ENCODE data around the gene CHMP4A. TPM values are rescaled to one million over a fixed set of nuclear protein-coding genes. Genes with fewer than 3 reads are reported as not detected.

CHMP4A gene
- polyA plus RNA-seq, 1 donor (not counting 4 experiments of a cell fraction or from before 2014, with no cell fraction given), result 54.5 TPM

DNA sequence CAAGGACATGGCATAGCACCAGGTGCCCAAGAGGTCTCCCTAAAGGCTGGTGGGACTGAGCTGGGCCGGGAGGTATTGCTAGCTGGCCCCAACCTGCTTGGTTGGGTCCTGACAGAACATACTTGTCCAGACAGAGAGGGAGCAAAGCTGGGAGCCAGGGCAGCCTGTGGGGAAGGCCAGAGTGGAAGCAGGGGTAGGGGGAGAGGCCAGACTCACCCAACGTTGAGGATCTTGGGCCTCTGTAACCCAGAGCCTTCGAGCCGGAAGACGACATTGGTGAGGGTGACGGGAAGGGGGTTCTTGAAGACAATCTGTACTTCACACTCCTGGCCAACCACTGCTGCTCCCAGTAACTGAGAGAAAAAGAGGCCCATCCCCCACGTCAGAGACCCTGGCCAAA is 40.6 kb upstream of the CHMP4A start:
- dilution Hi-C loops (cut with MboI; ENCODE audit: extremely low pct_ligation_motif_present, low sequenced_read_pairs), result no loop called here
- DNase-seq (ENCODE audit: low read depth, low spot score) (no peak), FAIRE-seq (no peak)
- Histone ChIP-seq H4K20me1 (ENCODE audit: control insufficient read depth, extremely low read depth, insufficient read depth, low read length) (no peaks in the 10 kb centered on the region), H3K4me1 (ENCODE audit: control insufficient read depth, extremely low read depth, insufficient read depth, low read length) (peaks cover 6% of the 10 kb centered on the region), H3K9ac (ENCODE audit: control insufficient read depth, extremely low read depth, insufficient read depth, low read length) (no peak overlapping the region), H3K79me2 (ENCODE audit: control insufficient read depth, insufficient read depth, low read length) (no peaks in the 10 kb centered on the region), H3K27me3 (ENCODE audit: control insufficient read depth, extremely low read depth, insufficient read depth, low read length) (no peaks in the 10 kb centered on the region), H3K9me1 (ENCODE audit: control insufficient read depth, extremely low read depth, insufficient read depth, low read length) (no peaks in the 10 kb centered on the region), H2AFZ (ENCODE audit: control insufficient read depth, low read length) (no peak overlapping the region), H3K27ac (ENCODE audit: control insufficient read depth, insufficient read depth, low read length) (no peak overlapping the region), H3K4me3 (ENCODE audit: control insufficient read depth in 2 of 3, extremely low read depth in 1 of 3, insufficient read depth in 2 of 3, low read depth in 1 of 3, low read length in 3 of 3) (no peak overlapping the region), H3K4me2 (ENCODE audit: control insufficient read depth, extremely low read depth, insufficient read depth, low read depth, low read length) (no peak overlapping the region), H3K9me3 (ENCODE audit: control insufficient read depth, low read depth, low read length) (no peaks in the 10 kb centered on the region), H3K36me3 (ENCODE audit: control insufficient read depth in 2 of 2, extremely low read depth in 1 of 2, insufficient read depth in 2 of 2, low read length in 2 of 2) (peaks cover 22 to 28% of the 10 kb centered on the region in 2 experiments)
- TF ChIP-seq EZH2 (IDR thresholded peaks at IDR 0.05; ENCODE audit: low read length), result no peak
- TF ChIP-seq, protein P1, sequence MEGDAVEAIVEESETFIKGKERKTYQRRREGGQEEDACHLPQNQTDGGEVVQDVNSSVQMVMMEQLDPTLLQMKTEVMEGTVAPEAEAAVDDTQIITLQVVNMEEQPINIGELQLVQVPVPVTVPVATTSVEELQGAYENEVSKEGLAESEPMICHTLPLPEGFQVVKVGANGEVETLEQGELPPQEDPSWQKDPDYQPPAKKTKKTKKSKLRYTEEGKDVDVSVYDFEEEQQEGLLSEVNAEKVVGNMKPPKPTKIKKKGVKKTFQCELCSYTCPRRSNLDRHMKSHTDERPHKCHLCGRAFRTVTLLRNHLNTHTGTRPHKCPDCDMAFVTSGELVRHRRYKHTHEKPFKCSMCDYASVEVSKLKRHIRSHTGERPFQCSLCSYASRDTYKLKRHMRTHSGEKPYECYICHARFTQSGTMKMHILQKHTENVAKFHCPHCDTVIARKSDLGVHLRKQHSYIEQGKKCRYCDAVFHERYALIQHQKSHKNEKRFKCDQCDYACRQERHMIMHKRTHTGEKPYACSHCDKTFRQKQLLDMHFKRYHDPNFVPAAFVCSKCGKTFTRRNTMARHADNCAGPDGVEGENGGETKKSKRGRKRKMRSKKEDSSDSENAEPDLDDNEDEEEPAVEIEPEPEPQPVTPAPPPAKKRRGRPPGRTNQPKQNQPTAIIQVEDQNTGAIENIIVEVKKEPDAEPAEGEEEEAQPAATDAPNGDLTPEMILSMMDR (optimal IDR thresholded peaks at IDR 0.05 in 1 of 3, IDR thresholded peaks at IDR 0.05 in 1 of 3, conservative IDR thresholded peaks at IDR 0.05 in 1 of 3; ENCODE audit: extremely low read depth in 1 of 3, insufficient read depth in 2 of 3, low read length in 3 of 3), result no peak

DNA sequence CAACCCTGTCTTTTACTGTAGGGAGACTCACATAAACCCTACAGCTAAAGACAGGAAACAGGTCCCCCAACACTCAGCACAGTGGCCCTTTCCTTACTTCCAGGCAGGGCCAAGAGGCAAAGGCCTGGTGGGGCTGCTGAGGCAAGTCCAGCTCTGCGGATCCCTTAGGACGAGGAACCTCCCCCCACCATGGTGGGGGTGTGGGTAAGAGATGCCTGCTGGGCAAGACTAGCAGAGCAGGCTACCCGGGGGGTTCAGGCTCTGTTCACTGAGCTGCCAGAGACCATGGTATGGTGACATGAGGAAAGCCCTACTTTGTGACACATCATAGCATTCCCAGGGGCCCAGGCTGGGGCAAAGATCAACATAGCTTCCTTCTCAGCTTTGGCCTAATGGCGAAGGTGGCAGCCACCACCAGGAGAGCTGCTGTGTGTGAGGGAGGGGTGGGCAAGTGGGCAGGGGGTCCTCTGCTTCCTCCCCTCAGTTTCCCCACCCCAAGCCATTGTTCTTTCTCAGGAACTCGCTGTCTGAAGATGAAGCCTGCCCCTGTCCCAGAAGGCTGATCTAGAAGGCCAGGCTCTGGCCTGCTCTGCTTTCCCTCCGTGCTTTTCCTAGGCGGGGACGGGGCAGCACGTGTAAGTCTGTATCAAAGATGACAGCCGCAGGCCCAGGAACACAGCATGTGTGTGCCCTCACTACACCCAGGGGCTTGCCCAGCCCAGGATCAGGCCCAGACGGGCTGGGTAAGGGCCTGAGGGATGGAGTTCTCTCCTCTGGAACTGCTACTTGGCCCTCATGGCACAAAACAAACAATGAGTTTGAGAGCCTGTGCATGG is 39.2 kb upstream of the CHMP4A start:
- H3K4me1 ChIP-seq (ENCODE audit: control insufficient read depth, extremely low read depth, insufficient read depth, low read length), result no peaks in the 10 kb centered on the region

More for the DNA sequence above, 39.2 kb upstream of the CHMP4A start:
- no peak for FAIRE-seq
- Histone ChIP-seq H2AFZ (ENCODE audit: control insufficient read depth, low read length) (no peak overlapping the region), H3K27me3 (ENCODE audit: control insufficient read depth, extremely low read depth, insufficient read depth, low read length) (no peaks in the 10 kb centered on the region), H3K4me2 (ENCODE audit: control insufficient read depth, extremely low read depth, insufficient read depth, low read depth, low read length) (no peak overlapping the region), H4K20me1 (ENCODE audit: control insufficient read depth, extremely low read depth, insufficient read depth, low read length) (no peaks in the 10 kb centered on the region), H3K9me3 (ENCODE audit: control insufficient read depth, low read depth, low read length) (no peaks in the 10 kb centered on the region), H3K79me2 (ENCODE audit: control insufficient read depth, insufficient read depth, low read length) (no peaks in the 10 kb centered on the region), H3K4me3 (ENCODE audit: control insufficient read depth in 2 of 3, extremely low read depth in 1 of 3, insufficient read depth in 2 of 3, low read depth in 1 of 3, low read length in 3 of 3) (no peak overlapping the region), H3K9me1 (ENCODE audit: control insufficient read depth, extremely low read depth, insufficient read depth, low read length) (no peaks in the 10 kb centered on the region), H3K9ac (ENCODE audit: control insufficient read depth, extremely low read depth, insufficient read depth, low read length) (no peak overlapping the region), H3K36me3 (ENCODE audit: control insufficient read depth in 2 of 2, extremely low read depth in 1 of 2, insufficient read depth in 2 of 2, low read length in 2 of 2) (peaks cover 18 to 29% of the 10 kb centered on the region in 2 experiments), H3K27ac (ENCODE audit: control insufficient read depth, insufficient read depth, low read length) (no peak overlapping the region)
- no peak for DNase-seq (ENCODE audit: low read depth, low spot score)
- TF ChIP-seq, protein P1 (optimal IDR thresholded peaks at IDR 0.05 in 1 of 3, IDR thresholded peaks at IDR 0.05 in 1 of 3, conservative IDR thresholded peaks at IDR 0.05 in 1 of 3; ENCODE audit: extremely low read depth in 1 of 3, insufficient read depth in 2 of 3, low read length in 3 of 3), result no peak
- TF ChIP-seq EZH2 (IDR thresholded peaks at IDR 0.05; ENCODE audit: low read length), result no peak
- dilution Hi-C loops (cut with MboI; ENCODE audit: extremely low pct_ligation_motif_present, low sequenced_read_pairs), result no loop called here

Data from keratinocyte (primary cell).